DND-41 (cell line): ENCODE data around the gene PDZK1.
"Not testable (repeated sequence)": the region's sequence is repeated elsewhere in the genome, so short reads cannot be mapped to it uniquely, and the experiment has no call there.

ENCODE experiments used
- ATAC-seq: fragments of 200-7000 bp; cut with Tn5 transposase; 3 replicates; pipeline ENCODE4 v1.9.1; 2021; ENCODE audit warnings: low read depth; ENCODE audit not compliant: insufficient read depth
- DNase-seq: peaks from one replicate; pipeline ENCODE4 v3.0.0-alpha.2; 2020
- H2AFZ ChIP-seq: 2 replicates; pipeline ENCODE4 v1.6.0; 2012; ENCODE audit warnings: low read depth, low read length
- H3K27ac ChIP-seq: 2 replicates; pipeline ENCODE4 v1.5.1; 2012; ENCODE audit warnings: low read length, inconsistent platforms
- H3K27me3 ChIP-seq: fragments of 200-600 bp; sonication (generic); 2 replicates; pipeline ENCODE4 v1.6.0; 2012; ENCODE audit warnings: low read length, mild to moderate bottlenecking, inconsistent platforms; ENCODE audit not compliant: insufficient read depth, poor library complexity
- H3K36me3 ChIP-seq: 2 replicates; pipeline ENCODE4 v1.5.1; 2012; ENCODE audit warnings: low read length, inconsistent platforms; ENCODE audit not compliant: insufficient read depth
- H3K4me1 ChIP-seq: 2 replicates; pipeline ENCODE4 v1.5.1; 2012; ENCODE audit warnings: mild to moderate bottlenecking, low read length; ENCODE audit not compliant: insufficient read depth
- H3K4me2 ChIP-seq: 2 replicates; pipeline ENCODE4 v1.6.0; 2012; ENCODE audit warnings: mild to moderate bottlenecking, moderate library complexity, low read length, inconsistent platforms; ENCODE audit not compliant: insufficient read depth
- H3K4me3 ChIP-seq, 2 experiments: fragments of 200-600 bp in 1 of 2; shearing (Covaris generic) in 1 of 2; 2 replicates each; pipeline ENCODE4 v1.5.1; 2012 to 2016; ENCODE audit warnings: inconsistent platforms in 2 of 2, low read length in 2 of 2, mild to moderate bottlenecking in 2 of 2, low read depth in 1 of 2, moderate library complexity in 1 of 2
- H3K79me2 ChIP-seq: 2 replicates; pipeline ENCODE4 v1.6.0; 2012; ENCODE audit warnings: low read length, inconsistent platforms; ENCODE audit not compliant: insufficient read depth
- H3K9ac ChIP-seq: 2 replicates; pipeline ENCODE4 v1.6.0; 2012; ENCODE audit warnings: low read depth, mild to moderate bottlenecking, inconsistent platforms, low read length, moderate library complexity
- H3K9me3 ChIP-seq: 2 replicates; pipeline ENCODE4 v1.5.1; 2012; ENCODE audit warnings: low read length, moderate library complexity, mild to moderate bottlenecking, inconsistent platforms; ENCODE audit not compliant: insufficient read depth, severe bottlenecking
- H4K20me1 ChIP-seq: 2 replicates; pipeline ENCODE4 v1.6.0; 2012; ENCODE audit warnings: low read length; ENCODE audit not compliant: insufficient read depth
- CTCF ChIP-seq: IDR thresholded peaks from 2 replicates; pipeline ENCODE4 v1.5.1; 2012; ENCODE audit warnings: borderline replicate concordance, low read length, moderate library complexity, mild to moderate bottlenecking; ENCODE audit not compliant: poor library complexity, severe bottlenecking; ENCODE audit errors: extremely low read depth
- EZH2 ChIP-seq: IDR thresholded peaks from 3 replicates; pipeline ENCODE4 v1.6.1; 2012; ENCODE audit warnings: borderline replicate concordance, low read depth, mild to moderate bottlenecking, moderate library complexity, low read length, inconsistent platforms; ENCODE audit not compliant: severe bottlenecking

Gene PDZK1

GRCh38 chr1:145688924-145689323 lies 18.2 kb downstream of the PDZK1 start:
- Histone ChIP-seq H3K9ac (no peak overlapping the region), H3K36me3 (no peaks in the 10 kb centered on the region), H3K79me2 (no peaks in the 10 kb centered on the region), H3K4me3 (no peak overlapping the region), H3K27me3 (no peaks in the 10 kb centered on the region), H3K4me1 (peaks cover 17% of the 10 kb centered on the region), H3K27ac (no peak overlapping the region), H4K20me1 (no peaks in the 10 kb centered on the region), H3K4me2 (no peak overlapping the region), H2AFZ (no peak overlapping the region), H3K9me3 (no peaks in the 10 kb centered on the region)
- DNase-seq: no peak
- TF ChIP-seq EZH2 (no peak), CTCF (no peak)
- no peak for ATAC-seq

GRCh38 chr1:145688328-145688727 lies 18.8 kb downstream of the PDZK1 start:
- TF ChIP-seq EZH2 (no peak), CTCF (no peak)
- Histone ChIP-seq H2AFZ (no peak overlapping the region), H4K20me1 (no peaks in the 10 kb centered on the region), H3K4me2 (no peak overlapping the region), H3K9ac (no peak overlapping the region), H3K4me3 (no peak overlapping the region), H3K27me3 (no peaks in the 10 kb centered on the region), H3K79me2 (no peaks in the 10 kb centered on the region), H3K27ac (no peak overlapping the region), H3K36me3 (no peaks in the 10 kb centered on the region), H3K4me1 (peaks cover 17% of the 10 kb centered on the region), H3K9me3 (no peaks in the 10 kb centered on the region)
- ATAC-seq (no peak), DNase-seq (no peak)

GRCh38 chr1:145686078-145686477 lies 21.1 kb downstream of the PDZK1 start:
- not testable (repeated sequence) for ATAC-seq

GRCh38 chr1:145684858-145685257 lies 22.3 kb downstream of the PDZK1 start:
- not testable (repeated sequence) for H3K9ac ChIP-seq, H3K9me3 ChIP-seq, ATAC-seq

More at GRCh38 chr1:145686078-145686477, 21.1 kb downstream of the PDZK1 start:
- not testable (repeated sequence) for H3K27me3 ChIP-seq, H4K20me1 ChIP-seq, DNase-seq, H3K36me3 ChIP-seq, H3K9ac ChIP-seq, H3K79me2 ChIP-seq, H2AFZ ChIP-seq, H3K27ac ChIP-seq, H3K4me2 ChIP-seq, H3K4me3 ChIP-seq, H3K9me3 ChIP-seq
- peaks cover 17% of the 10 kb centered on the region for H3K4me1 ChIP-seq

GRCh38 chr1:145673217-145673616 lies 34.0 kb downstream of the PDZK1 start:
- ATAC-seq: not testable (repeated sequence)

More at GRCh38 chr1:145684858-145685257, 22.3 kb downstream of the PDZK1 start:
- not testable (repeated sequence) for H4K20me1 ChIP-seq, H3K27ac ChIP-seq, H3K4me3 ChIP-seq, H3K79me2 ChIP-seq, H3K4me2 ChIP-seq, DNase-seq, H3K27me3 ChIP-seq, H3K4me1 ChIP-seq, H3K36me3 ChIP-seq, H2AFZ ChIP-seq

GRCh38 chr1:145670995-145671745 lies 36.0 kb downstream of the PDZK1 start:
- not testable (repeated sequence) for H3K9ac ChIP-seq, DNase-seq, H3K4me1 ChIP-seq, H3K27me3 ChIP-seq, ATAC-seq, H3K79me2 ChIP-seq, H3K4me2 ChIP-seq, H4K20me1 ChIP-seq, H3K4me3 ChIP-seq, H2AFZ ChIP-seq, H3K9me3 ChIP-seq, H3K36me3 ChIP-seq, H3K27ac ChIP-seq

More at GRCh38 chr1:145673217-145673616, 34.0 kb downstream of the PDZK1 start:
- not testable (repeated sequence) for H3K9me3 ChIP-seq, H3K36me3 ChIP-seq, H3K79me2 ChIP-seq, H3K4me2 ChIP-seq, H2AFZ ChIP-seq, H3K4me3 ChIP-seq, H3K27ac ChIP-seq, H4K20me1 ChIP-seq, H3K4me1 ChIP-seq, H3K9ac ChIP-seq, DNase-seq, H3K27me3 ChIP-seq
